ENCODE measurements around the gene SPEN. TPM values are rescaled to one million over a fixed set of nuclear protein-coding genes. Genes with fewer than 3 reads are reported as not detected.

The SPEN gene
- total RNA-seq, 1 experiment from 2014 or later: 70.3 TPM

DNA sequence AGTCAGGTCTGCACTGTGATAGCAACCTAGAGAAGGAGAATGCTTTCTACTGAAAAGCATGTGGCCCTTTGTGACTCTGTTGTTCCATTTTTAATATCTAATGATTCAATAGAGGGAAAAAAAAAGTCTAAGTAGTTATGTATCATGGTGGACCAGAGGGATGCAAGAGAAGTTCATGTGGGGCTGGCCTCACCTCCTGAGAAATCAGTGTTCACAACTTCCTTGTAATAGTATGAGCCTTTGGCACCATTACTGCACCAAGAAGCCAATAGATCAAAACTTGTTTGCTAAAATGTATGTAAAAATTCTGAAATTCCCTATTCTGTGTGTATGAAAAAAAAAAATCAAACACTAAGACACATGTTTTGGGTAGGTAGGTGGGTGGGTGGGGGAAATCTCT is 123.4 kb downstream of the SPEN start:
- intact Hi-C loops (cut with micrococcal nuclease; ENCODE audit: unreplicated experiment): no loop called here
- TF ChIP-seq CTCF (conservative IDR thresholded peaks at IDR 0.05; ENCODE audit: low read depth, low read length) (no peak), EZH2 (IDR thresholded peaks at IDR 0.05; ENCODE audit: borderline replicate concordance, low read depth, low read length, poor library complexity, severe bottlenecking) (no peak)
- no peak overlapping the region for H3K4me3 ChIP-seq (ENCODE audit: low read depth, low read length, poor library complexity, severe bottlenecking)
- no peak overlapping the region for H3K27ac ChIP-seq (ENCODE audit: low read depth, low read length, poor library complexity, severe bottlenecking)
- DNase-seq (ENCODE audit: low spot score): no peak
- ChIA-PET CTCF (no interaction called here), POLR2A (ENCODE audit: low non-redundant PET) (no interaction called here)
- no peaks in the 10 kb centered on the region for H3K27me3 ChIP-seq (replicated peaks; ENCODE audit: insufficient read depth, low read depth, low read length, poor library complexity)
- BruUV-seq (replicated peaks): no TSS peak
- no peaks in the 10 kb centered on the region for H3K9me3 ChIP-seq (ENCODE audit: low read depth, low read length, poor library complexity, severe bottlenecking)
- peaks cover 7% of the 10 kb centered on the region for H3K4me1 ChIP-seq (ENCODE audit: insufficient read depth, low read length, poor library complexity, severe bottlenecking)
- H3K36me3 ChIP-seq (ENCODE audit: insufficient read depth, low read length, poor library complexity, severe bottlenecking): peaks cover 33% of the 10 kb centered on the region

DNA sequence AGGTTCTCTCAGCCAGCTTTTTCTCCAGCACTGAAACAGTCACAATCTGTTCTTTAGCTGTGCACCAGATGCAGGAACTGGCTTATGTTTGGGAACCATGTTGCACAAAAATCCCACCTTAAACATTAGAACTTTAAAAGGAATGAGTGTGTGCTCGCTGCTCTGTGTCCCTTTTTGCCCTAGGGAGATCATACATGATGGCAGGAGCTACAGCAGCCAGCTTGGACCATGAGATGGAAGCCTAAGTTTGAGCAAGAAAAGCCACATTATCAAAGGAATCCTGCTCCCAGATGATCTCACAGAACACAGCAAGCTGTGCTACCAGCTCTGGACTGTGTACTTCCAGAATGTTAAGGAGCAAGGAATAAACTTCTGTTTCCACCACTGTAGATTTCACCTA is 124.9 kb downstream of the SPEN start:
- DNase-seq (ENCODE audit: low spot score): no peak
- ChIA-PET POLR2A (ENCODE audit: low non-redundant PET) (no interaction called here), CTCF (no interaction called here)
- Histone ChIP-seq H3K4me1 (ENCODE audit: insufficient read depth, low read length, poor library complexity, severe bottlenecking) (no peaks in the 10 kb centered on the region), H3K4me3 (ENCODE audit: low read depth, low read length, poor library complexity, severe bottlenecking) (no peak overlapping the region), H3K36me3 (ENCODE audit: insufficient read depth, low read length, poor library complexity, severe bottlenecking) (peaks cover 33% of the 10 kb centered on the region), H3K9me3 (ENCODE audit: low read depth, low read length, poor library complexity, severe bottlenecking) (no peaks in the 10 kb centered on the region), H3K27me3 (replicated peaks; ENCODE audit: insufficient read depth, low read depth, low read length, poor library complexity) (no peaks in the 10 kb centered on the region), H3K27ac (ENCODE audit: low read depth, low read length, poor library complexity, severe bottlenecking) (no peak overlapping the region)
- TSS peak; percentile 6 for BruUV-seq (replicated peaks)
- TF ChIP-seq EZH2 (IDR thresholded peaks at IDR 0.05; ENCODE audit: borderline replicate concordance, low read depth, low read length, poor library complexity, severe bottlenecking) (no peak), CTCF (conservative IDR thresholded peaks at IDR 0.05; ENCODE audit: low read depth, low read length) (no peak)
- intact Hi-C loops (cut with micrococcal nuclease; ENCODE audit: unreplicated experiment): no loop called here

GRCh38 chr1:15973772-15974171 is 126.3 kb downstream of the SPEN start:
- DNase-seq (ENCODE audit: low spot score): no peak
- Histone ChIP-seq H3K27me3 (replicated peaks; ENCODE audit: insufficient read depth, low read depth, low read length, poor library complexity) (no peaks in the 10 kb centered on the region), H3K4me1 (ENCODE audit: insufficient read depth, low read length, poor library complexity, severe bottlenecking) (no peaks in the 10 kb centered on the region), H3K9me3 (ENCODE audit: low read depth, low read length, poor library complexity, severe bottlenecking) (no peaks in the 10 kb centered on the region), H3K36me3 (ENCODE audit: insufficient read depth, low read length, poor library complexity, severe bottlenecking) (peaks cover 29% of the 10 kb centered on the region), H3K27ac (ENCODE audit: low read depth, low read length, poor library complexity, severe bottlenecking) (no peak overlapping the region), H3K4me3 (ENCODE audit: low read depth, low read length, poor library complexity, severe bottlenecking) (no peak overlapping the region)
- no TSS peak for BruUV-seq (replicated peaks)
- CTCF ChIA-PET: no interaction called here
- TF ChIP-seq EZH2 (IDR thresholded peaks at IDR 0.05; ENCODE audit: borderline replicate concordance, low read depth, low read length, poor library complexity, severe bottlenecking) (no peak), CTCF (conservative IDR thresholded peaks at IDR 0.05; ENCODE audit: low read depth, low read length) (no peak)
- POLR2A ChIA-PET (ENCODE audit: low non-redundant PET): no interaction called here
- intact Hi-C loops (cut with micrococcal nuclease; ENCODE audit: unreplicated experiment): no loop called here
